ENCODE data around the gene BTF3.
A peak's percentile ranks its signal among the peaks of the same experiment; 100 is the strongest.
"Not testable (repeated sequence)": the region's sequence is repeated elsewhere in the genome, so short reads cannot be mapped to it uniquely, and the experiment has no call there.

Gene BTF3

GRCh38 chr5:73498057-73498992 lies at the start of gene BTF3:
TSS of gene BTF3 (plus strand) at chr5:73498442. CDS start at chr5:73498668, 226 bp downstream.
- DNase-seq = peak; percentile 97

GRCh38 chr5:73448463-73449136 lies 49.6 kb upstream of the BTF3 start, which contains the start of gene FOXD1:
TSS of gene FOXD1 (minus strand) at chr5:73448777. CDS start at chr5:73448362, 415 bp downstream.
- peak; percentile 74 for DNase-seq

GRCh38 chr5:73450137-73450536 lies 48.1 kb upstream of the BTF3 start:
- DNase-seq = no peak

- no peak for DNase-seq
Observed at GRCh38 chr5:73450672-73451223, 47.5 kb upstream of the BTF3 start.

GRCh38 chr5:73451224-73452130 lies 46.8 kb upstream of the BTF3 start:
- peak; percentile 63 for DNase-seq

- no peak for DNase-seq
Observed at GRCh38 chr5:73452215-73452614, 46.0 kb upstream of the BTF3 start.

GRCh38 chr5:73454379-73455036 lies 43.7 kb upstream of the BTF3 start:
- peak; percentile 30 for DNase-seq

- not testable (repeated sequence) for DNase-seq
Observed at GRCh38 chr5:73456462-73456861, 41.8 kb upstream of the BTF3 start.

- DNase-seq = no peak
Observed at GRCh38 chr5:73459366-73459765, 38.9 kb upstream of the BTF3 start.

GRCh38 chr5:73460133-73460532 lies 38.1 kb upstream of the BTF3 start:
- DNase-seq = no peak

- DNase-seq = no peak
Observed at GRCh38 chr5:73464016-73464745, 34.1 kb upstream of the BTF3 start.

- not testable (repeated sequence) for DNase-seq
Observed at GRCh38 chr5:73468638-73469037, 29.6 kb upstream of the BTF3 start.

GRCh38 chr5:73469878-73470277 lies 28.4 kb upstream of the BTF3 start:
- DNase-seq = no peak

GRCh38 chr5:73471654-73472053 lies 26.6 kb upstream of the BTF3 start:
- DNase-seq = no peak

GRCh38 chr5:73472116-73472515 lies 26.1 kb upstream of the BTF3 start:
- DNase-seq = no peak

- DNase-seq = no peak
Observed at GRCh38 chr5:73480500-73480899, 17.7 kb upstream of the BTF3 start.

- no peak for DNase-seq
Observed at GRCh38 chr5:73482383-73483136, 15.7 kb upstream of the BTF3 start.

- no peak for DNase-seq
Observed at GRCh38 chr5:73483676-73484075, 14.6 kb upstream of the BTF3 start.

- no peak for DNase-seq
Observed at GRCh38 chr5:73484511-73484910, 13.7 kb upstream of the BTF3 start.

- no peak for DNase-seq
Observed at GRCh38 chr5:73485715-73486114, 12.5 kb upstream of the BTF3 start.

All from suppressor macrophage treated with lipopolysaccharide for 4 hours (primary cell).